Fibroblast of lung (primary cell): ENCODE results near the gene BTBD8.

ENCODE experiments used
- EZH2 ChIP-seq: IDR thresholded peaks from 2 replicates; pipeline ENCODE4 v1.5.1; 2012; ENCODE audit warnings: low read length, control low read depth, mild to moderate bottlenecking; ENCODE audit errors: missing control alignments
- TF ChIP-seq, protein P1 (sequence below), 2 donors: IDR thresholded peaks in 1 of 2; conservative IDR thresholded peaks in 1 of 2; 1 replicate in 1 of 2; 2 replicates in 1 of 2; pipeline ENCODE4 v1.5.1; 2011 to 2012; ENCODE audit warnings: low read length in 2 of 2, control low read depth in 1 of 2, inconsistent platforms in 1 of 2, low read depth in 1 of 2, mild to moderate bottlenecking in 1 of 2

GRCh38 chr1:92134331-92134730 lies 54.2 kb downstream of the BTBD8 start:
- TF ChIP-seq EZH2: no peak
- TF ChIP-seq, protein P1, sequence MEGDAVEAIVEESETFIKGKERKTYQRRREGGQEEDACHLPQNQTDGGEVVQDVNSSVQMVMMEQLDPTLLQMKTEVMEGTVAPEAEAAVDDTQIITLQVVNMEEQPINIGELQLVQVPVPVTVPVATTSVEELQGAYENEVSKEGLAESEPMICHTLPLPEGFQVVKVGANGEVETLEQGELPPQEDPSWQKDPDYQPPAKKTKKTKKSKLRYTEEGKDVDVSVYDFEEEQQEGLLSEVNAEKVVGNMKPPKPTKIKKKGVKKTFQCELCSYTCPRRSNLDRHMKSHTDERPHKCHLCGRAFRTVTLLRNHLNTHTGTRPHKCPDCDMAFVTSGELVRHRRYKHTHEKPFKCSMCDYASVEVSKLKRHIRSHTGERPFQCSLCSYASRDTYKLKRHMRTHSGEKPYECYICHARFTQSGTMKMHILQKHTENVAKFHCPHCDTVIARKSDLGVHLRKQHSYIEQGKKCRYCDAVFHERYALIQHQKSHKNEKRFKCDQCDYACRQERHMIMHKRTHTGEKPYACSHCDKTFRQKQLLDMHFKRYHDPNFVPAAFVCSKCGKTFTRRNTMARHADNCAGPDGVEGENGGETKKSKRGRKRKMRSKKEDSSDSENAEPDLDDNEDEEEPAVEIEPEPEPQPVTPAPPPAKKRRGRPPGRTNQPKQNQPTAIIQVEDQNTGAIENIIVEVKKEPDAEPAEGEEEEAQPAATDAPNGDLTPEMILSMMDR (conservative IDR thresholded peaks at IDR 0.05 in 1 of 2, IDR thresholded peaks at IDR 0.05 in 1 of 2; ENCODE audit: low read depth in 1 of 2, low read length in 2 of 2): no peak
